NCI-H82 treated with DMSO at 0.1 percent for 48 hours (cell line): ENCODE data around the gene FBXW2.

Source experiments
- DNase-seq: peaks from one replicate; lab custom pipeline; 2025; ENCODE audit not compliant: unreplicated experiment; lab: John Stamatoyannopoulos, UW

FBXW2 gene

DNA sequence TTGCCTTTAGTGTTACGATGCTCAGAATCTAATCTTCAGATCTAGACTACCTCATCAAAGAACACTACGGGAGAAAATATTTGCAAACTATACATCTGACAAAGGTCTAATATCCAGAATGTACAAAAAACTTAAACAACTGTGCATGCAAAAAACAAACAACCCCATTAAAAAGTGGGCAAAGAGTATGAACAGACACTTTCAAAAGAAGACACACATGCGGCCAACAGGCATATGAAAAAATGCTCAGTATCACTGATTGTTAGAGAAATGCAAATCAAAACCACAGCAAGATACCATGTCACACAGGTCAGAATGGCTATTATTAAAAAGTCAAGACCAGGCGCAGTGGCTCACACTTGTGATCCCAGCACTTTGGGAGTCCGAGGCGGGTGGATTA is 47.9 kb downstream of the FBXW2 start:
- no peak for DNase-seq

DNA sequence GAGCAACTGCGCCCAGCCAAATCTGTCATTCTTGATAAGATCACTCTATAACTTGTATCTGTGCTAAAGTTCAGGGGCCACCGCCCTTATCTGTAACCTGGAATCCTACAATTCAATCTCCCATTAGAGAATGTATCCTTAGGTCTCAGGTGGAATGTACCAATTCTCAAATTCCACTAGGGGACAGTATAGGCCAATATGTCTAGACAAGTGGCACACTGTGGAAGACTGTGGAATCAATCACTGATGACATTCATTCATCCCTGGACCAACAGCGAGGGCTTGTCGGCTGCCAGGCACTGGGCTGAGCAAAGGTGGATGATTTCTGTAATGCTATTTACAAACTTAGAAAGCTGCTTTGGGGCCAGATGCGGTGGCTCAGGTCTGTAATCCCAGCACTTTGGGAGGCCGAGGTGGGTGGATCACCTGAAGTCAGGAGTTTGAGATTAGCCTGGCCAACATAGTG is 50.2 kb downstream of the FBXW2 start:
- DNase-seq, result peak; percentile 49

DNA sequence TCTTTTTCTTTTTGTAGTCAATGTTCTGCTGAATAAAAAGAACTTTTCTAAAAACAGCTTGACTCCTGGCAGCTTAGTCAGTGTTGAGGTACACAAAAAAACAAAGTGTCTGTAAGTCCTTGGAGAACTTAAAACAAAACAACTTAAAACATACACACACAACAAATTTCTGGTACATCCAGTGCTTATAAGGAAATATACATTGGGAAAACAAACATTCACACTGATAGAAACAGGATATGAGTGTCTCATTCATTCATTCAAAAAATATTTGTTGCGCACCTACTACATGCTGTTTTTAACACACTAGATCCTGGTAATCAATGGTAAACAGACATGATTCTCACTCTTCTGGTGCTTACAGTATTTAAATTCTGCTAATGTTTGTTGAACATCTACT is 51.5 kb downstream of the FBXW2 start:
- DNase-seq, result no peak

DNA sequence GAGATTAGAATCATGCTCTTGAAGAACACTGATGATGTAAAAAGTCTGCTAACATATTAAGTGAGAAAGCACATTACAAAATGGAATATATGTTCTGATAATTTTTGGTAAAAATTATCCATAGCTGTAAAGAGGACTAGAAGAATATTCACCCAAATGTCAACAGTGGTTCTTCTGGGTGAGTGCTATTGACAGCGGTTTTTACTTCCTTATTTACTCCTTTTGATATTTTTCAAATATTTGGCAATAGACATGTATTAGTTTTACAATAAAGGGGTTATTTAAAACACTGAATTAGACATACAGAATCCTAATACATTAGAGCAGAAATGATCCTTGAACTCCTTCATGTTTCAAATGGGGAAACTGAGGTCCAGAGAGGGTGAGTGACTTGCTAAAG is 52.0 kb downstream of the FBXW2 start:
- DNase-seq, result no peak

DNA sequence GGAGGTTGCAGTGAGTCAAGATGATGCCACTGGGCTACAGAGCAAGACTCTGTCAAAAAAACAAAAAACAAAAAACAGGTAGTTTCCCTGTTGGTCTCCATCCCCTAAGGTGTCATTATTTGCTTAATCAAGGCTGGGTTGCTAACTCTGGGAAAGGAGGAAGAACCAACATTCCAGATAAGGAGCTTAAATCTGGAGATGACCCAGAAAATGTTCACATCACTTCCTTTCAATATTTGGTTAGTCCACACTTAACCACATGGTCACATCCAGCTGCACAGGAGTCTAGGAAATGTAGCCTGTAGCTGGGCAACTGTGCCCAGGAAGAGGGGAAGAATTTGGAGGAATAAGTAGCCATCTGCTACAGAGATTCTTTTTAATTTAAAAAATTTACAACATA is 53.1 kb downstream of the FBXW2 start:
- no peak for DNase-seq

DNA sequence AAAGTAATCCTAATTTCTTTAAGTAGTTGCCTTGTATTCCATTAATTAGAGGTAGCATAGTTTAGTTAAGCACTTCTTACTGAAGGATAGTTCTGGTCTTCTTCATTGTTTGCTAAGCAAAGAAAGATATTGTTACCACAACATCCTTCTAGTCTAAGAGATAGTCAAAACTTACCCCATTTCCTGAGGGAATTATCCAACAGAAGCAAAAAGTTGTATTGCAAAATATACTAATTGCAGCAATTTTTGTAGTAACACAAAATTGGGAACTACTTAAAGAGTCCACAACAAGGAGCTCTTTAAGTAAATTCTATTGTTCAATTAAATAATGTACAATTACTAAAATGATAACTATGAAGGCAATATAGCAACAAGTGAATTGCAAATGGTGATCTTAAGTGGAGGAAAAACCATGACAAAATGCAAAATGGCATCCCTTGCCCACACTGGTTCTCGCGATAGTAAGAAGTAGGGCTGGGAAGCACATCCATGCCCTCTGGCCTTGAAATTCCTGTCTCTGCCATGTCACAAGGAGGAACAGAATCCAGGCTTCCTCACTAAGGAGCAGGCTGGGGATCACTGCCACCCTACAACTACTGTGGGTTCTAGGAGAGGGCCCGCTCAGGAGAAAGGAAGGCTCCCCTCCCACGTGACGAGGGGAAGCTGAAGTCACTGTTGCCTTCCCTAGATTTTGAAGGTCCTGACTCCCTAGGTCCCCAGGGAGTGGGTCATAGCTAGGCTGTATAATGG is 55.6 kb downstream of the FBXW2 start:
- DNase-seq, result no peak

DNA sequence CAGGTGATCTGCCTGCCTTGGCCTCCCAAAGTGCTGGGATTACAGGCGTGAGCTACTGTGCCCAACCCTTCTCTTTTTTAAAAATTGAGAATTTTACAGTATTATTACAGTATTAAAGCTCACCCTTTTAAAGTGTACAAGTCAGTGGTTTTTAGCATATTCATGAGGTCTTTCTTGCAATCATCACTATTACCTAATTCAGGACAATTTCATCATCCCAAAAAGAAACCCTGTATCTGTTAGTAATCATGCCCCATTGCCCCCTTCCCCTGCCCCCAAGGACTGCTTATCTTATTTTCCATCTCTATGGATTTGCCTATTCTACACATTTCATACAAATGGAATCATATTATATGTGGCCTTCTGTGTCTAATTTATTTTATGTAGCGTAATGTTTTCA is 56.3 kb downstream of the FBXW2 start:
- no peak for DNase-seq

DNA sequence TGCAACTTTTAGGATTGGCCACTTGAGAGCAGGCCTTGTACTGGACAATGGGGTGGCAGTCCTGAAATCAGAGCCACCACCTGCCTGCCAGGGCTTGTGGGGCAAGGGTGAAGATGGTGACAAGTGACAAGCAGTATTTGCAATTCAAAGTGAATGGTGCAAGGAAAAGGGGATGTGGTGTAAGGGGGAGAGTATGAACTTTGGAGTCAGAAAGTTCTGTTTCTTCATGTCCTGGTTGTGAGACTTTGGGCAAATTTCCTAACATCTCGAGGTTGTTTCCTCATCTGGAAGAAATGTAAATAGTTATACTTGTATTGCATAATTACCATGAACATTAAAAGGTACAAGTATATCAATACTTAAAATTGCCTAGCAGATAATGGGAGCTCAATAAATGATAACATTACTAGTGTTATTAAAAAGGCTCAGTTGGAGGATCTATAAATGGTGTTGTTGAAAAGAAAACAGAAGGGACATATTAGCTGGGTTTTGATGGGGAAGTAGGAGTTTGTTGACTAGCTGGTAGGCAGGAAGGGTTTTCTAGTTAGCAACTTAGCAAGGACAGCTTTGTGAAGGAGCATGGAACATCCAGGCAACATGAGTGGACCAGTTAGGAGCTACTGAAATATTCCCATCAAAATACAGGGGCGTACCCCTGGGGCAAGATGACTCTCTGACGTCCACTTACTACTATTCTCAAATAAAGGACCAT is 57.6 kb downstream of the FBXW2 start:
- no peak for DNase-seq

DNA sequence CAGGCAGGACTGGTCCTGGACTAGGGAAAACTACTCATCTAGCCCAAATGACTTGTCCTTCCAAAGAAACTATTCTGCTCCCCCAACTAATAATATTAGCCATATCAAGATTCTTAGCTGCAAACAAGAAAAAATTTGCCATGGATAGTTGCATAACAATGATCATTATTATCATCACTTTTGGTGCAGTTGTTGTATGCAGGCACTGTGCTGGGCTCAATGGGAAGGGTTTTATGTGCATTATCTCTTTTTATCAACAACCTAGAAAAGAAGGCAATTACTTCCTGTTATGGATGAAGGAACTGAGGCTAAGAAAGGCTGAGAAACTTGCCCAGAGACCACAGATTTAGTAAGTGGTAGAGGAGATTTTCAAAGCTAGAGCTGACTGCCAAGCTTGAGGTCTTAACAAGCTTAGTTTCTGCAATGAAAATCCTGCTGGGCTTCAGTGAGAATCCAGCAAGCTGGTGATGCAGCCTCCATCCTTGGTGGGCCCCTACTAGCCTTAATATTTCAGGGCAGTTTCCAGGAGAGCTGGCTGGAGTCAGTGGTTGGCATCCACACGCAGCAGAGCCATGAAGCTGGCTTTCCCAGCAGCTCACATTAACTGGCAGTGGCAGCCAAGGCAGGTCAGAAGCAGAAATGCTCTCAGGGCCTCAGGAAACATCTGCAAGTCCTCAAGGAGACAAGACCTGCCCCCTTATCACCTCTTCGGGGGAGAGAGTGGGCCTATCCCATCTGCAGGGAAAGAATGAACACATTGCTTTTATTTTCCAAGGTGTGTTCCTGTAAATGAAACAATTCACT is 58.4 kb downstream of the FBXW2 start:
- no peak for DNase-seq

DNA sequence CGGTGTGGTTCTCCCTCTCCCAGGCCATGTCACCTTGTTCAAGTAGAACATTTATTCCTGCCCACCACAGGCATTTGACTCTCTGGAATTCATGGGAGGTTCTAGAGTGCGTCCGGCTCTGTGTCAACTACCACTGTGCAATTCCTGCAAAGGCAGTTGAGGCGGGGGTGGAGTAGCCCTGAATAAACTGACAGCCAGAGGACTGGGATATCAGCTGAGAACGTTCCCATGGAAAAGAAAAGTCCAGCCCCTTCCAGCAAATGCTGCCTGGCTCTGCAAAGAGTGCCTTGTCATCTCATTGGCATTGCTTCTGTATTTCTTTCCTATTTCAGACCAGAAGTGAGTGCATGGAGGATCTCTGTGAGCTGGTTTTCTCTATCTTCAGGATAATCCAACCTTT is 60.0 kb downstream of the FBXW2 start:
- DNase-seq, result no peak

DNA sequence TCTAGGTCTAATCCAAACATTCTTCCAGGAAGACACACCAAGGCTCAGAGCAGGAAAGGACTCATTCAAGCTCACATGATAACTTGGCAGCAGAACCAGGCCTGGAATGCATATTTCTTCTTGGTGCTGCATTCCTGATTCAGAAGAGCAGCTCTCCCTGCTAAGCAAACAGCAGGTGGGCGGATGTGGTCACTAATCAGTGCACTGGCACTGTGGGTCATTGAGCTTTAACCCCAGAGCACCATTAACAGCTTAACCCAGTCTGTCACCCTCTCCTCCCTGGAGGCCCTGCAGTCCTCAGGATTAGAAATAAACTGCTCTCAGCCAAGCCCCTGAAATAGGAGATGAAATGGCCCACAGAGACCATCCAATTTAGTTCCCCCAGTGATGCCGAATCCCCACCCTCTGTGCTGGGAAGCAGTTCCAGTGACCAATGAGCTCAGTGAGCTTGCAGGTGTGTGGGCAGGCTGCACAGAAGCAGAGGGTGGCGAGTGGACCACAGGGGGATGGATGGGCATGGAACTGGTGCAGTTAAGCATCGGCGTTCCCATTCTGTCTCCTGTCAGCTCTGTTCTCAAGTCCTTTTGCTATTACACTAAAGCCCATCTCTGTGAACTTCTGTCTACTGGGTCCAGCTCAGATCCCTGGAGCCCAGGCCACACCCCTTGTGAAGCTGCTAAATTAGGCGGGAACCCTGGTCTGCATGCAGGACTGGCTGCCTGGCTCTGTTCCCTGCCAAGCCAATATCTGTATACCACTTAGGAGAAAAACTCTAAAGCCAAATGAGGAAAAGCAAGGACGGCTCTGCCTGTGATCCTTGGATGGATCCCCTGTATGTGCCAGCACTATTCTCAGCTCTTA is 62.3 kb downstream of the FBXW2 start:
- DNase-seq, result peak; percentile 68

DNA sequence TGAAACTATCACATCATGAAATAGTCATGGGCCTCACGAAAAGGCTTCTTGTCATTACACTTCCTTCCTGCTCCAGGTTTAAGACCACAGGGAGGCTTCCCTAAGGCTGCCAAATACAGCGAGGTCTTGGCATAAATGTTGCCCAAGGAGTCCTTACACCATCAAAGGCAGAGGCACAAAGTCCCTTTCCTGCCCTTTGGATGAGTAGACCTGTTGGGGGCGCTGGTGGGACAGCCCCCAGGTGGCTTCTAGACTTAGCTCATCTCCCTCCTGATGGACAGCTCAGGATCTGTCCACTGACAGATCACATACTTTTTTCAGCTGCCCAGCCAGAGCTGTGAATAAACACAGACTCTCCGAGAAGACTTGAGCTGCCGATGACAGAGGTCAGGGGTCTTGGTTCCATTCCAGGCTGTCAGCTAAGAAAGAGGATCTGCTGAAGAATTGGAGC is 63.4 kb downstream of the FBXW2 start:
- DNase-seq, result no peak

DNA sequence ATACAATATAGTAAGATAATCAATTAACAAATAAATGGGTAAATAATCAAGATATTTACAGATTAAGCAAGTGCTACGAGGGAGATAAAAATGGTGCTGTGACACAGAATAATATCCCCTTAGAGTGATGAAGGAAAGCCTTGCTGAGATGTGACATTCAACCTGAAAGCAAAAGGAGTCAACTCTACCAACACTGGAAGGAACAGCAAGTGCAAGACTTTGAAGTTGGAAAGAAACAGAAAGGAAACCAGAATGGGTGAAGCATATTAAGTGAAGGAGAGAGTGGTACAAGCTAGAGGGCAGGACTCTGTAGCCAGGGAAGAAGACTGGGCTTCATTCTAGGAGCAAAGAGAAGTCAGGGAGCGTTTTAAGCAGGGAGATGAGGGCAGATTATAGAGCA is 66.7 kb downstream of the FBXW2 start:
- DNase-seq, result no peak

DNA sequence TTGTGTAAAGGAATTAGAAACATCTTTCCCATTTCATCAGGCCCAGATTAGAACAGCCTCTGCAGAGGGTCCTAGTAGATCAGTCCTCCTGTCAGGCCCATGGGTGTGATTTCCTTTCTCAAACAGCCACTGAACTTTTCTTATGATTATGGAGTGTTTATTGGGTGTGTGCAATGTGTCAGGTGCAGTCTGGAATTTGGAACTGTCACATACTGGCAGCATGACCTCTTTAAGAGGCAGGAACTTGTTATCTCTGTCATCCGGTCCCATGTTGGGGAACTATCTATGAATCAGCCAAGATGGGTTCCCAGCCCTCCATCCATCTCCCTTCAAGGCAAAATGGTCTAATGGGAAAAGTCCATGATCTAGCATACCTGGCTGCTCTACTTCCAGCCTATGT is 67.3 kb downstream of the FBXW2 start:
- DNase-seq, result no peak

DNA sequence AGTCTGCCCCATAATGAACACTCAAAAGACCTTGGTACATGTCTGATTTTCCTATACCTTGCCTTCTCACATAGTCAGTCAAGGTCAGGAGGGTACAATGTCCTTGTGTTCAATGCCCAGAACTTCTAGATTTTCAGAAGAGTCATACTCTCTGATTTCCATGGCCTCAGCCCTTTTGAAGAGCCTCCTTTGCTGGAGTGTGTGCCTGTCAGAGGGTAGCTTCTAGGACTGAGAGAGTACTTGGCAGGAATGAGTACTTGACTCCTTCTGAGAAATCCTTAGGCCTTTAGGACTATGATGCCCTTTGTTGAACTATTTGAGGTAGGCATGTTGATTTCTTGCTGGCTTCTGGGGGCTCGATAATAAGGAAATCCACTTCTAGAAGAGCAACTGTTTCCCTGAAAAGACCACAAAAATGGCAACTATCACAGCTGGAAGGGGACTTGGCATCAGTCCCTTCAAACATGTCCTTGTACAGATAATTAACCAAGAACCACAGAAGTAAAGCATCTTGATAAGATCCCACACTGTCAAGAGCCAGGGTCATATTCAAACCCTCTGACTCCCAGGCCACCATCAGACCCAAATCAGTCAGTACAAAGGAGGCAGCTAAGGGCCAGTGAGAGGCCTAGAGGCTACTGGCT is 68.3 kb downstream of the FBXW2 start:
- no peak for DNase-seq

DNA sequence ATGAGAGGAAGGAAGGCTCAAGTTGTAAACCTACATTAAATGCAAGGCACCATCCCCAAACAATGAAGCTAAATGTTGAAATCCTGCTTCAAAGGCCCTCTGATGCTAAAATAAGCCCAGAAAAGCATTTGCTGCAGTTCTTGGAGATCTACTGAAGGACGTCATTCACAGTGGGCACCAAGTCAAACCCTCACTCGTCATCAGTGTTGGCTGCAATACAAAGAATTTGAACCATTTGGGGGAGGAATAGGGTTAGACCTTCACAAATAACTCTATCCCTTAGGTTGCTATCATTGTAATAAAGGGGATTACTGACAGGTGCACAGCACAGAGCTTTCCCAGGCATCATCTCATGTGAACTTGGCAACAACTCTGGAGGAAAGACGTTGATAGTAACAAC is 69.7 kb downstream of the FBXW2 start:
- DNase-seq, result no peak

DNA sequence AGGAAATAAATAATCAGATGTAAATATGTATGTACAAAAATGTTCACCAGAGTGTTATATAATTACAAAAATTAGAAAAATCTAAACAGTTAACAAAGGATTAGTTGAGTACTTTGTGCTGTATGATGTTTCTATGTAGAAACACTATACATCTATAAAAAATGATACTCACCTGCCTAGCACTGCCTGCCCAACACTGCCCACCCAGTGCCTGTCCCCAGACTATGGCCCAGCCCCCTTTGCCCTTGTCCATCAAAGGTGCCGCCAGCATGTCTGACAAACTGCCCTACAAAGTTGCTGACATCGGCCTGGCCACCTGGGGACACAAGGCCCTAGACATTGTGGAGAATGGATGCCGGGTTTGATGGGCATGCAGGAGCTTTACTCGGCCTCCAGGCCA is 72.8 kb downstream of the FBXW2 start:
- no peak for DNase-seq

DNA sequence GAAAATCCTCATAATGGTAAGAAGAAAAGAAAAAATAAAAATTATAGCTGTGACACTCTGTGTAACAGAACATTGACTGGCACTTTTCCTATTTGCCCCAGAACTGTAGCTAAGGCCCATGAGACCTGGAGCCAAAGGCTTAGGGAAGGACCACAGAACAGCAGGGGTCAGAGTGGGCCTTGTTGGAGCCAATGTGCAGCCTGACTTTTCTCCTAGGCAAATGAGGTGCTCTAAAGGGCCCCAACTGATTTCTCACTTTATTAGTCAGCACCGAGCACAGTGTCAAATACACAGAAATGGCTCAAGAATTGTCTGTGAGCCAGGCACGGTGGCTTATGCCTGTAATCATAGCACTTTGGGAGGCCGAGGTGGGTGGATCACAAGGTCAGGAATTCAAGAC is 74.9 kb downstream of the FBXW2 start:
- no peak for DNase-seq

DNA sequence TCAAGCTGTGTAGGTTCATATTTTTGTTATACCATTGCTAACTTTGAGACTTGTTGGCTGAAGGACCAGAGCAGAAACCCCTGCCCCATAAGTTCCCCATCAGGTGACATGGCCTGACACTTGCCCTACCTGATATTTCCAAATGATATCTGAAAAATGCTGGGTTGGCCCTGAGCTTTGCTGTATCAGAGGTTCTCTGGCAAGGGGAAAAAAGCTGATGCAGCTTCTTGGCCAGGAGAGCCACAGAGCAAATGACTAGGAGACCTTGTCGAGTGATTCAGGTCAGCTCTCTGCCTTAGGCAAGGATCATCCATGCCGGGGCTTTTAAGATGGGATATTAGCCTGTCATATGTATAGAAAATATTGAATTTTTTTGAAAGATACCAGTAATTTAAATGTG is 76.0 kb downstream of the FBXW2 start:
- no peak for DNase-seq

DNA sequence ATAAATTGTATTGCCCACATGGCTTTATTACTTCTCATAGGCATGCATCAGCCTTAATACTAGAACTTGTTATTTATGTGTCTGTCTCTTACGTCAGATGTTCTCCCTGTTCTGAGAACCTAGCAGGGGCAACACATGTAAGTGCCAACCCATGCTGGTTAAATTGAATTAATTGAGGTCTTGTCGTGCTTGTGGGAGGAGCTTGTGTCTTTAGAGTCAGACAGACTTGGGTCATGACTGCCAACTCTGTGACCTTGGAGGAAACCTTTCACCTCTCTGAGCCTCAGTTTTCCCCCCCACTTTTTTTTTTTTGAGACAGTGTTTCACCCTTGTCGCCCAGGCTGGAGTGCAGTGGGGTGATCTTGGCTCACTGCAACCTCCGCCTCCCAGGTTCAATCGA is 76.7 kb downstream of the FBXW2 start:
- peak; percentile 62 for DNase-seq
